AML-193 (cell line): ENCODE results near the gene ASIC3.

ENCODE experiments used
- DNase-seq, 2 experiments: peaks; one replicate each; lab custom pipeline; 2025; lab: John Stamatoyannopoulos, UW

The ASIC3 gene

DNA sequence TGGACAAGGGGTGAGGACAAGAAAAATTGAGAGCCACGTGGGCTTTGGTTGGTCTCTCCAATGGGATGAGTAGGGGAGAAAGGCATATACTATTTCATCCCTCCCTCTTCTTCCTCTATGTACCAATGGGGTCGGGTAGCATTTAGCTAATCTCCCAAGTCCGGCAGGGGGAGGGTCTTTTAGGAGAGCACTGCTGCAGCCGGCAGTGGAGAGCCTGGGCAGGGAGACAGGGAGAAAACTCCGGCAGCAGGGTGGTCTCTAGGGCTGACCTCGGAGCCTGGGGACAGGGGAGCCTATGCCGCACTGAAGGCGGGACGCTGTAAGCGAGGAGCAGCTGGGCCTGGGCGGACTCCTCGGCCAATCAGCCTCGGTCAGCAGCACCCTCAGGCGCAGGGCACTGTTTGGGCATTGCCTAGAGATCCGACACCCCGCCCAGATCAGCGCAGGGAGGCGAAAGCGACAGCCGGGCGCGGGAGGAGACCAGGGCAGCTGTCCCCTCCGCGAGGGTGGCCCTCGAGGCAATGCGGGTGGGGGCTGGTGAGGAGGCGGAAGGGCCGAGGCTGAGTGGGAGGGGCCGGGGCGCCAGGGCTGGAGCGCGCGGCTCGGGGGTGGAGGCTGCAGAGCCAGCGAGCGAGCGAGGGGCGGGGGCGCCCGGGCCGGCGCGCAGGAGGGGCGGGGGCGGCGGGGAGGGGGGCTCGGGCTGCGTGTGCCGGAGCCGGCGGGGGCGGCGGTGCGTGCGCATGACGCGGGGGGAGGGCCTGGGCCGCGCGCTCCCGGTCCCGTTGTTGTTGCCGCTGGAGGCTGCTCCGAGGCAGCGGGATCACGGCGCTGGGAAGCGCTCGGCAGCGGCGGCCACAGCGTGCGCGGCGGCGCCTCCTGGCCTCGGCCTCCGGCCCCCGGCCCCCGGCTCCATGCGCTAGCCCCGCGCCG lies 37.6 kb downstream of the ASIC3 start, which contains the start of gene AGAP3:
AGAP3 (plus strand) TSS at position 785 of the 930 bp plus-strand sequence. CDS start 267 bp downstream, outside the sequence.
- DNase-seq, result peak; percentile 55 to 60

GRCh38 chr7:151086802-151087244 lies 38.5 kb downstream of the ASIC3 start:
- no peak for DNase-seq

- peak; percentile 10 to 14 for DNase-seq
Measured at GRCh38 chr7:151087245-151088018, 39.1 kb downstream of the ASIC3 start.

GRCh38 chr7:151088019-151088855 lies 39.9 kb downstream of the ASIC3 start:
- DNase-seq, result no peak

DNA sequence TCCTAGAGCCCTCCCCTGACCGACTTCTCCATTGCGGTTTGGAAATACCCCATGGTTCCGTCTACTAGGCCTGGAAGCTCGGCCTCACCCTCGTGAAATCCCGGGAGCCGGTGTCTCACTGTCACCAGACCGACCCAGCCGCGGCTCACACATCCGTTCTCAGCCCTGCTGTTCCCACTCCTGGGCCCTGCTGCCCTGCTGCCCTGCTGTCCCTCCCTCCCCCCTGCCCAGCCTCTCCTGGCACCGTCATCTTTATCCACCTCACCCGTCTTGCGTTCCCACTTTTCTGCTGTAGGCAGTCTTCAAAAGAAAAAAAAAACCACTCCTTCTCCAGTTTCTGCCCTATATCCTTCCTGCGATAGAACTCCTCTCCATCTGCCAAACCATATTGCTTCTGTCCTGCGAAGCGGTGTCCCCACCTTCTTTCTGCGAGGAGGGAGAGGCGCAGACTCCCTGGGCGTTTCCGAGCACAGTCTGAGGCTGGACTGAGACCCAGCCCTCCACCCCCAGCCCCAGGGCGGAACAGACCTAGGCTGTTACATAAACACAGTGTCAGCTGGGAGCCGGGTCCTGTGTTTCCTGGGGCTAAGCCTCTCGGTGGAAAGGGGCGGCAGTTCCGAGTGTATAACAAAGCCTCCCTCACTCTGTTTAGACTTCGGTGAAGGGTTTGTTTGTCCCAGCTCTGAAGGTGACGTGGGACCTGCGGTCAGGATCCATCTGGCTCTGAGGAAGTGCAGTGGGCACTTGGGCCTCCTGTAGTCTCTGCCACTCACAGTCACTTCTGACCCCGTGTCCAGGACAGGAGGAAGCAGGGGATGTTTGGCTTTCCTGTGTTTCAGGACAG lies 40.7 kb downstream of the ASIC3 start:
- DNase-seq, result peak in 1 of 2 experiments; percentile 26

DNA sequence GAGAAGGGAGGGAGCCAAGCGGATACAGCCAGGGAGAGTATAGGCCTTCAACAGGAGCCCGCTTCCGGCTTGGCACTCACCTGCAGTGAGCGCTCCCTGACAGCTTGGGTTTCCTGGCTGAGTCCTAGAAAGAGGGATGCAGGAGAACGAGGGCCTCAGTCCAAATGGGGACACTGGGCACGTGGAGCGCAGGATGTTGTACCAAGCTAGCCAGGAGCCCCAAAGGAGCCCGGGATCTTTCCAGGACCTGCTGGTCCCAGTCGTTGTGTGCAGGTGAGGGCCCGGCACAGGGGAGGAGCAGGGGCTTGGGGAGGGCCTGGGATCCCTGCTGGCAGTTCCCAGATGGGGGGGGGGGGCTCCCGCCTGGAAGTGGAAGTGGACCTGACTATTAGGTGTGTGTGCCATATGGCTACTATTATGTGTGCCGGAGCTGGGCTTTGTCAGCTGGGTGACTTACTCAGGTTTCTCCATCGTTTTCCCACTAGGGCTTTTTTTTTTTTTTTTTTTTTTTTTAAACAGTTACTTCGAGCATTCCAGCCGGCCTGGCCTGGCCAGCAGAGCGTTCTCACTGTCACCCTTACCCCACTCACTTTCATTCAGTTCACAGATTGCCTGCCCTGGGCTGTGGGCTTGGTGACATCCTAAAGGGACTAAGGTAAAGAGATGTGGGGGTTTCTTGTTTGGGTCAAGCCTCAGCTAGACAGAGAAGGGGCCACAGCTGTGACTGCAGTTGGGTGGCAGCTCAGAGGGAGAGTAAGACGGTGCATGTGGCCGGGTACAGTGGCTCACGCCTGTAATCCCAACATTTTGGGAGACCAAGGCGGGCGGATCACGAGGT lies 41.8 kb downstream of the ASIC3 start:
- no peak for DNase-seq

- DNase-seq, result no peak
Measured at GRCh38 chr7:151091003-151091402, 42.7 kb downstream of the ASIC3 start.

- DNase-seq, result peak; percentile 36 to 49
Measured at GRCh38 chr7:151091431-151091830, 43.1 kb downstream of the ASIC3 start.

- no peak for DNase-seq
Measured at GRCh38 chr7:151091988-151092387, 43.7 kb downstream of the ASIC3 start.

DNA sequence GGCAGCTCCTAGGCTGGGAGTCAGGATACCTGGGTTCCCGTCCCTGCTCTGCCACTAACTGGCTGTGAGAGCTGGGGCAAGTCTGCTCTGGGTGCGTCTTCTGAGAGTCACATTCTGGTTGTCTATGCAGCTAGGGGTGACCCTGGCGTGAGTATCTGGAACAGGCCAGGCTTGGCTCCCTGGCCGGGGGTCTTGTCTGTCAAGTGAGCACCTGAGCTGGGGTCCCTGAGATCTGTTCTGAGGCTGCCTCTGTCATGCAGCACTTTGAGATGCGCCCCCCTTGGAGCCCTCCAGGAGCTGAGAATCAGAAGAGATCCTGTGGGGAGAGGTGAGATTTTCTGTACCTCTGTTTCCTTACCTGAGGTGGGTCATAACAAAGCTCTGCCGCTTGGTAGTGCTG lies 45.4 kb downstream of the ASIC3 start:
- no peak for DNase-seq

DNA sequence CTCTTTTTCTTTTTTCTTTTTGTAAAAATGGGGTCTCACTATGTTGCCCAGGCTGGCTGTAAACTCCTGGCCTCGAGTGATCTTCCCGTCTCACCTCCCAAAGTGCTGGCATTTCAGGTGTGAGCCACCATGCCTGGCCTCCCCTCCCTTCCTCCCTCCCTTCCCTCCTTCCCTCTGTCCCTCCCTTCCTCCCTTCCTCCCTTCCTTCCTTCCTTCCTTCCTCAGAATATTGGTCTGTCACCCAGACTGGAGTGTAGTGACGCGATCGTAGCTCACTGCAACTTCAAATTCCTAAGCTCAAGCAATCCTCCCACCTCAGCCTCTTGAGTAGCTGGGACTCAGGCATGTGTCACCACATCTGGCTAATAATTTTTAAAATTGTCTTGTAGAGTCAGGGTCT lies 46.3 kb downstream of the ASIC3 start:
- DNase-seq, result no peak

GRCh38 chr7:151095123-151095797 lies 46.9 kb downstream of the ASIC3 start:
- DNase-seq, result no peak

- no peak for DNase-seq
Measured at GRCh38 chr7:151095828-151096475, 47.6 kb downstream of the ASIC3 start.

DNA sequence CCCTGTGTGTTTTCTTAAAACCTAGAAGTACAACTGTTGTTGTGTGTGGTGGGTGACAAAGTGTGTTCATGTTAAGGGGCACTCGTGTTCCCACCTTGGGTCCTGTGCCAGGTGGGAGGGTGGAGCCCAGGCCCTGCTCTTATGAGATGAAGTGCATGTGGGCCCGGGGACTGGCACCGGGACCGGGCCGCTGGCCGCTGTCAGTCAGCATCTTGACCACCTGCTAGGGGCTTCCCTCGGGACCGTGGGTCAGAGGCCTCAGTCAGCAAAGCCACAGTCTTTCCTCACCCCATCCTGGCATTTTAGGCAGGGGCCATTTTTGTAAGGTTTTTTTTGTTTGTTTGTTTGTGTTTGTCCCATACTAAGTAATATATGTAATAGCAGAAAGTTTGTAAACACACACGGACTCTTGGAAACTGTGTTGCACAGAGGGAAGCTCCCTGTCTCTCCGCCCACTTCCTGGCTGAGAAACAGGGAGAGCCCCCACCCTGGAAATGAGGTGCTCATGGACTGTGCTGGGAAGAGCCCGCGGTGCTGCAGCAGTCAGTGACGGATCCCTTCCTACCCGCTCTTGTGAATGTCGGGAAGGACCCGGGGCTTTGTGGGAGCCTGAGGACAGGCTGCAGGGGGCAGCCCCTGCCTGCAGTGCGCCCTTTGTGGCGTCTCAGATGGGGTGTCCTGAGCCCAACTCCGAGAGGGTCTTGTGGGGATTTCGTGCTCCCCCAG lies 51.3 kb downstream of the ASIC3 start:
- DNase-seq, result no peak

GRCh38 chr7:151100921-151101320 lies 52.6 kb downstream of the ASIC3 start:
- no peak for DNase-seq

- DNase-seq, result no peak
Measured at GRCh38 chr7:151101621-151102396, 53.5 kb downstream of the ASIC3 start.
